ENCODE results near the gene TNFAIP8.

GRCh38 chr5:119322948-119323537 lies 32.8 kb upstream of the TNFAIP8 start:
- no peak for TF ChIP-seq CTCF (IDR thresholded peaks at IDR 0.05)
- TF ChIP-seq POLR2A (IDR thresholded peaks at IDR 0.05) = no peak

Data from heart left ventricle (tissue), 13 donors.